Frontal cortex (tissue), 4 donors: ENCODE data around the gene DBF4B. TPM values are rescaled to one million over a fixed set of nuclear protein-coding genes. Genes with fewer than 3 reads are reported as not detected.
A peak's percentile ranks its signal among the peaks of the same experiment; 100 is the strongest.

Source experiments
- DNase-seq, 2 donors: peaks; one replicate each; pipeline ENCODE4 v3.0.0; 2012; ENCODE audit warnings: low spot score in 2 of 2
- FAIRE-seq: peaks from 2 replicates; lab custom pipeline; 2012; peaks lifted over from hg19 to GRCh38; lab: Jason Lieb, UNC
- total RNA-seq: library from RNA; depleted of rRNA; stranded (reverse); fragments of >200 nt; gene quantifications from one replicate; pipeline ENCODE4 v1.2.3, GENCODE V29; 2014
- donor health status: control.
- donor health status: control.
- donor health status: control.

Gene DBF4B
- total RNA-seq, 1 donor from 2014 or later = 3.3 TPM

GRCh38 chr17:44758414-44759085, 50.1 kb downstream of the DBF4B start, which contains the start of gene ADAM11:
Gene ADAM11 (plus strand): TSS chr17:44758988. CDS start chr17:44759200, 212 bp downstream.
- FAIRE-seq = no peak

GRCh38 chr17:44759086-44759915, 50.8 kb downstream of the DBF4B start:
- FAIRE-seq = no peak
- no peak for DNase-seq

More at GRCh38 chr17:44758414-44759085, 50.1 kb downstream of the DBF4B start, which contains the start of gene ADAM11:
- peak; percentile 75 to 82 for DNase-seq

- FAIRE-seq = no peak
- DNase-seq = no peak
Measured at GRCh38 chr17:44759916-44760243, 51.4 kb downstream of the DBF4B start.

GRCh38 chr17:44760474-44761308, 52.2 kb downstream of the DBF4B start:
- FAIRE-seq = no peak
- no peak for DNase-seq

- no peak for FAIRE-seq
- DNase-seq = no peak
Measured at GRCh38 chr17:44761932-44762810, 53.7 kb downstream of the DBF4B start.

GRCh38 chr17:44763170-44763569, 54.7 kb downstream of the DBF4B start:
- DNase-seq (no peak), FAIRE-seq (no peak)

GRCh38 chr17:44765965-44766364, 57.5 kb downstream of the DBF4B start:
- DNase-seq = no peak
- no peak for FAIRE-seq

- DNase-seq (no peak), FAIRE-seq (no peak)
Measured at GRCh38 chr17:44766409-44767038, 58.1 kb downstream of the DBF4B start.

GRCh38 chr17:44767493-44767892, 59.0 kb downstream of the DBF4B start:
- FAIRE-seq (no peak), DNase-seq (no peak)

- DNase-seq (no peak), FAIRE-seq (no peak)
Measured at GRCh38 chr17:44768505-44769142, 60.2 kb downstream of the DBF4B start.

GRCh38 chr17:44769230-44769629, 60.8 kb downstream of the DBF4B start:
- DNase-seq (no peak), FAIRE-seq (no peak)

GRCh38 chr17:44769647-44770084, 61.2 kb downstream of the DBF4B start:
- FAIRE-seq (no peak), DNase-seq (no peak)

- FAIRE-seq (no peak), DNase-seq (no peak)
Measured at GRCh38 chr17:44770166-44770925, 61.9 kb downstream of the DBF4B start.

- FAIRE-seq (no peak), DNase-seq (no peak)
Measured at GRCh38 chr17:44772308-44773045, 64.0 kb downstream of the DBF4B start.

- DNase-seq = no peak
- no peak for FAIRE-seq
Measured at GRCh38 chr17:44773140-44773539, 64.7 kb downstream of the DBF4B start.

- FAIRE-seq = no peak
- peak; percentile 87 to 95 for DNase-seq
Measured at GRCh38 chr17:44774271-44775135, 66.0 kb downstream of the DBF4B start.
